B cell (primary cell): ENCODE results near the gene HOXA4.

ENCODE experiments used
- CTCF ChIP-seq: fragments of 200-600 bp; IDR thresholded peaks from one replicate; pipeline ENCODE4 v1.8.0; 2022; ENCODE audit warnings: antibody characterized with exemption, mild to moderate bottlenecking
- EZH2 ChIP-seq: IDR thresholded peaks from 2 replicates; pipeline ENCODE4 v1.6.1; 2012; ENCODE audit warnings: borderline replicate concordance, low read depth, mild to moderate bottlenecking, moderate library complexity, low read length; ENCODE audit not compliant: insufficient read depth, poor library complexity, severe bottlenecking

GRCh38 chr7:27101957-27102580, 28.5 kb downstream of the HOXA4 start:
- TF ChIP-seq EZH2 (no peak), CTCF (no peak)
